Activated CD4-positive, alpha-beta T cell treated with anti-CD3 and anti-CD28 coated beads, Interleukin-2, amount 50 U/mL, for 1 hour (primary cell): ENCODE results near the gene AQP2.

ENCODE experiments used
- DNase-seq: peaks from one replicate; pipeline ENCODE4 v3.0.0-alpha.2; 2020

AQP2 gene, protein sequence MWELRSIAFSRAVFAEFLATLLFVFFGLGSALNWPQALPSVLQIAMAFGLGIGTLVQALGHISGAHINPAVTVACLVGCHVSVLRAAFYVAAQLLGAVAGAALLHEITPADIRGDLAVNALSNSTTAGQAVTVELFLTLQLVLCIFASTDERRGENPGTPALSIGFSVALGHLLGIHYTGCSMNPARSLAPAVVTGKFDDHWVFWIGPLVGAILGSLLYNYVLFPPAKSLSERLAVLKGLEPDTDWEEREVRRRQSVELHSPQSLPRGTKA

GRCh38 chr12:49950273-49951251, at the start of gene AQP2:
Gene AQP2, plus strand, starts transcription at chr12:49950737. Its CDS starts 94 bp downstream, at chr12:49950831.
- DNase-seq, result no peak

GRCh38 chr12:49901026-49901425, 49.5 kb upstream of the AQP2 start:
- no peak for DNase-seq

DNA sequence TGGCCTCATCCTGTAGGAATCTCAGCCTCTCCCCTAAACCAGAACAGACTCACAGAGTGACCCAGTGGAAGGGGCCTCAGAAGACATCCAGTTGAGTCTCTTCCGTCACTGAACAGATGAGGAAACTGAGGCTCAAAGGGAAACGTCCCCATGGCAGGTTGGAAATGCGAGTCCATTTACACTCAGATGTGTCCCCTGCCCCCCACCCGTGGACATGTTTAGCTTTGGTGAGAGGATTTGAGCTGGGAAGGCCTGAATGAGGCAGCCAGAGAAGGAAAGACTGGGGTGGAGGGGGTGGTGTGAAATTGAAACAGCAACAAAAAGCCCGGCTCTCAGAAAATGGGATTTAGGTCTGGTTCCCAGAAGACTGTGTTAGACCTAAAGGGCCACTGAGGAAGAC, 48.6 kb upstream of the AQP2 start:
- no peak for DNase-seq

- DNase-seq, result no peak
These were observed 47.9 kb upstream of the AQP2 start for GRCh38 chr12:49902399-49903350.

- no peak for DNase-seq
These were observed 47.2 kb upstream of the AQP2 start for GRCh38 chr12:49903351-49903699.

DNA sequence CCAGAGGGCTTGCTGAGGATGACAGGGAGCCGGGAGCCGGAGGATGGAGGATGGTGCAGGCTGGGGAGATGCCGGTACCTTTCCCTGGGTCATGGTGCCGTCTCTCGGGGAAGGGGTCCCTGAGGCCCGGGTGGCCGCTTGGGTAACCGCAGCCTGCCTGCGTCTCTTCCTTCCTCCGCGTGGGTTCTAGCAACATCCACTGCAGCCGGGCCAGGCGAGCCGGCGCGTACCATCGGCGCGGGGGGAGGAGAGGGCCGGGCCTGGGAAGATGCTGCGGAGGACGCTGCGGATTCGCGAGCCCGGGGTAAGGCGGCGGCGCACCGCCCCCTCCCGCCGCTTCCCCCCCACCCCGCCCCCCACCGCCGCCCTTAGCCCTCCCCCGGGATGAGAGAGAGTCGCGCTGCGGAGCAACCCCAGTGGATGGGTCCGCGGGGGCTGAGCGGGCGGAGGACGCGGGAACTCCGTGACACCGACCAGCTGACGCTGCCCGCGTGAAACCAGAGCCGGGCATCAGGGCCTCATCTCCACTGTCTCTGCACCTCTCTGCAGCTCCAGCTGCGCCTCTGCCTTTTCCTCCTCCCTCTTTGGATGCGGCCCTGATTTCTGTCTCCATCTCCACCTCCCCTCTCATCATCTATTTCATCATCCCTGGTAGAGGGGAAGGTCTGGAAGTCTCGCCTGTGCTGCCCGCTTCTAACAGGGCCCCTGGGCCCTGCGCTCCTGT, 46.7 kb upstream of the AQP2 start, which contains the start of gene FAIM2:
TSS of gene FAIM2 (minus strand) at position 201 of the 724 bp plus-strand sequence. CDS start at position 93, 108 bp downstream.
- DNase-seq, result peak; percentile 38

GRCh38 chr12:49904601-49905000, 45.9 kb upstream of the AQP2 start:
- no peak for DNase-seq

GRCh38 chr12:49905718-49906314, 44.7 kb upstream of the AQP2 start:
- DNase-seq, result no peak

GRCh38 chr12:49907352-49907751, 43.2 kb upstream of the AQP2 start:
- DNase-seq, result no peak

GRCh38 chr12:49909356-49909755, 41.2 kb upstream of the AQP2 start:
- DNase-seq, result no peak

DNA sequence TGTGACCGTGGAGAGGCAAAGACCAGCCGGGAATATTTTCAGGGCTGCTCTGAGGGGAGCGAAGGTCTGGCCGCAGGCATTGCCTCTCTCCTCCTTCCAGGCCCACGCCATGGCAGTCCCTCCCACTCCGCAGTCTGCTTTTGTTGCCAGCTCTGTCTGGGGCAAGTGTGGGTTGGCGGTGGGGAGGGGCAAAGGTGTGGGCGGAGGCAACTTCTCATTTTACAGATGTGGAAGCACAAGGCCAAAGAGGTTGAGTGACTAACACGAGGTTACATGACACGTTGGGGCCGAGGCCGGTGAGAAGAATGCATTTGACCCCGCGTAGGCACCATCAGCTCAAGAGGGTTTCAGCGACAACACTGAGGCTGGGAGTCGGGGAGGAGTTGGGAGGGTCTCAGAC, 40.7 kb upstream of the AQP2 start:
- DNase-seq, result no peak

- DNase-seq, result no peak
These were observed 40.0 kb upstream of the AQP2 start for GRCh38 chr12:49910331-49911212.

DNA sequence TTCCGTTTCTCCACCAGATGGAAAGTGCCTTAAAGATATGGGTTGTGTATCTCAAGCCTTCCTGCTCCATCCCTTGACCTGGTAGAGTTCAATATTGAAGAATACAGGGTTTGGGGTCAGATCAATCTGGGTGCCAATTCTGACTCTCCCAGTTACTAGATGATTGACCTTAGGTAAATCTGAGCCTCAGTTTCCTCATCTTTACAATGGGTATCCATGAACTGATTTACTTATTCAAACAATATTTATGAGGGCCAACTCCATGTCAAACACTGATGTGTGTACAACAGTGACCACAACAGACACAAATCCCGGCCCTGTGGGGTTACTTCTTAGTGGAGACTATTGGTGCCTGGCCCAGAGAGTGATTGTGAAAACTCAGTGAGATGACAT, 39.3 kb upstream of the AQP2 start:
- no peak for DNase-seq

- DNase-seq, result no peak
These were observed 37.9 kb upstream of the AQP2 start for GRCh38 chr12:49912345-49913255.

DNA sequence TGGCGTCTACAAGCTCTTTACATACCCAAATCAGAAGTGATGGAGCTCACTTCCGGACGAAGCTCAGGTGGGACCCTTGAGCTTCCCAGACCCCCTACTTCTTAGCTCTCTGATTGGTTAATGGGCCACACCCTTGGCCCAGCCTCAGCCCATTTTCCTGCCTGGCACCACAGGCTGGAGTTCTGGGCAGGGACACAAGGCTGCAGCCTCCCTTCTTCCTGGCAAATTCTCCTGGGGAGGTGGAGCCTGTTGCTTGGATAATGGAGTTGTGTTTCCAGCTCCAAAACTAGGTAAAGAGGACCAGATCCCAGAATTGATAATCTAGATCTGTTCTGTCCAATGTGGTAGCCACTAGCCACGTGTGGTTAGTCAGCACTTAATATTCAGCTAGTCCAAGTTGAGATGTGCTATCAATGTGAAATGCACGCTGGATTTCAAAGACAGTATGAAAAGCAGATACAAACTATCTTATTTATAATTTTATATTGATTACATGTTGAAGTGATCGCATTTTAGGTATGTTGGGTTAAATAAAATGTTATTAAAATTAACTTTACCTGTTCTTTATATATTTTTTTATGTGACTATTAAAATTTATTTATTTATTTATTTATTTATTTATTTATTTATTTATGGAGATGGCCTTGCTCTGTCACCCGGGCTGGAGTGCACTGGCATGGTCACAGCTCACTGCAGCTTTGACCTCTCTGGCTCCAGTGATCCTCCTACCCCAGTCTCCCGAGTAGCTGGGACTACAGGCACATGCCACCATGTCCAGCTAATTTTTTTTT, 34.2 kb upstream of the AQP2 start:
- DNase-seq, result no peak

DNA sequence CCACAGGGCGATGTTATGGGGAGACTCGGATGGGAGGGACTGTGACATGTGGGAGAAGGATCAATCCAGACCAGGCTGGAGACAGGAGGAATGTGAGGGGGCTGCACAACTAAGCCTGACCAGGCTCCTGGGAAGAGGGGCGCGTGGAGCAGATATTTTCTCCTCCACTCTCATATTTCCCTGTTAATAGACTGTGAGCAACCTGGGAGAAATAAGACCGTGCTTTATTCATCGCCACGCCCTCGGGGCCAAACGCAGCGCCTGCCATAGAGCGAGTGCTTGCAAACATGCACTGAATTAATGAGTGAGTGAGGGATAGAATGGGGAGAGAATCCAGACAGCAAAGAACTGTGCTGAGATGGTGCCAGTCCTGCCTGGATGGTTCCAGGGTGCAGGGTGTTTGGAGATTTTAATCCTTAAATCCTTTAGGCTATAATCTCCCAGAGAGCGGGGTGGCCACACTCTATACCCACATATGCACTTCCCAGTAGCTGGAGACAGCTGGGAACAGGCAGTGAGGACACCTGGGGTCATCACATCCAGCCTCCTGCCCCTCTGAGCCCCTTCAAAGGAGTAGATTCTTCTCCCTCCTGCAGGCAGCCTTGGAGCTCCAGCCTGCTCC, 33.3 kb upstream of the AQP2 start:
- DNase-seq, result no peak

DNA sequence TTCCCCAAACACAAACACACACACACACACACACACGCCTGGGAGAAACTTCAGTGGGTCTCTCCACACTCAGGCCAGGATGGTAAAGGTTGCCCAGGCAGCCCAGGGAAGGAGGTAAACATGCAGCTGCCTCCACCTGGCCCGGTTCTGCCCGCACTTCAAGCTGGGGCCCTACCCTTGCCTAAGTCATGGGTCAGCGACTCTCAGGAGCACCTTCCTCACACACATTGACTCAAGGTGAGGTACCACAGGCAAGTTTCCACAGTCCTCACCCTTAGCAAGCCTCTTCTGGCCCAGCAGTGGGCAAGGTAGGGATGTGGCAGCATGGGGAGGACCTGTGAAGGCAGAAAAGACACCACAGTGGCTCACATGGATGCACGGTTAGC, 32.8 kb upstream of the AQP2 start:
- no peak for DNase-seq

DNA sequence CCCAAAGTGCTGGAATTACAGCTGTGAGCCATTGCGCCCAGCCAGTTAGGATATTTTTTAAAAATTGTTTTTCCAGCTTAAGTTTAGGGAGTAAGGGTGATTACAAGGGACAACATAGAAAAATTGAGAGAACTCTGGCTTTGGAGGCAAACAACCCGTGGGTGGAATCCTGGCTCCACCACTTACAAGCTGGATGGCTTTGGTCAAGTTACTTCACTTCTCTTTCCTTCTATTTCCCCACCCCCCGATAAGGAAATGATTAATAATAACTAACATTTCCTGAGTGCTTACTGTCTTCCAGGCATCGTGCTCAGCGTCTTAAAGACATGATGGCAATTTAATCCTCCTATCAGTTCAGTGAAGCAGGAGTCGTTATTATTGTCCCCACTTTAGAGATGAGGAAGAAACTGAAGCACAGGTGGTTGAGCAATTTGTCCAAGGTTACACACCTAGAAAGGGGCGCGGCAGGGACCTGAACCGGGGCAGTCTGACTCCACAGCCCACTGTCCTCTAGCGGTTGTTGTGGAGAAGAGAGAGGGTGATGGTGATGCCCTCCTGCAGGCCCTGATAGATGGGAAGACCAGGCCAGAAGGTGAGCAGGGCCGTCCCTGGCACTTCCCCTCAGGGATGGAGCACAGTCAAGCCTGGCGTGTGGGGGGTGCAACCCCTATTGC, 30.2 kb upstream of the AQP2 start:
- no peak for DNase-seq
